ENCODE measurements around the gene PIMREG.
A peak's percentile ranks its signal among the peaks of the same experiment; 100 is the strongest.

Gene PIMREG

GRCh38 chr17:6470751-6471521, 26.7 kb downstream of the PIMREG start:
- H3K27me3 Mint-ChIP-seq (ENCODE audit: low read depth), result no peaks in the 10 kb centered on the region

GRCh38 chr17:6471531-6472465, 27.5 kb downstream of the PIMREG start:
- Mint-ChIP-seq H3K27me3 (ENCODE audit: low read depth) (no peaks in the 10 kb centered on the region), H3K27ac (peak overlapping the region in 1 of 3 experiments; percentile 72), H3K4me1 (peaks cover 28% of the 10 kb centered on the region), H3K36me3 (ENCODE audit: low read depth) (peaks cover 11% of the 10 kb centered on the region), H3K9me3 (peaks cover 3% of the 10 kb centered on the region), H3K4me3 (no peak overlapping the region)
- TF ChIP-seq CTCF (IDR thresholded peaks at IDR 0.05; ENCODE audit: unreplicated experiment in 3 of 3), result no peak

More at GRCh38 chr17:6470751-6471521, 26.7 kb downstream of the PIMREG start:
- H3K36me3 Mint-ChIP-seq (ENCODE audit: low read depth), result peaks cover 18% of the 10 kb centered on the region
- peaks cover 20% of the 10 kb centered on the region for H3K4me1 Mint-ChIP-seq
- no peak for TF ChIP-seq CTCF (IDR thresholded peaks at IDR 0.05; ENCODE audit: unreplicated experiment in 3 of 3)
- peaks cover 6% of the 10 kb centered on the region for H3K9me3 Mint-ChIP-seq
- no peak overlapping the region for H3K4me3 Mint-ChIP-seq
- no peak overlapping the region for H3K27ac Mint-ChIP-seq

GRCh38 chr17:6472517-6472916, 28.3 kb downstream of the PIMREG start:
- H3K27me3 Mint-ChIP-seq (ENCODE audit: low read depth), result peaks cover 3% of the 10 kb centered on the region
- no peak for TF ChIP-seq CTCF (IDR thresholded peaks at IDR 0.05; ENCODE audit: unreplicated experiment in 3 of 3)
- H3K9me3 Mint-ChIP-seq, result peaks cover 3% of the 10 kb centered on the region
- H3K4me3 Mint-ChIP-seq, result no peak overlapping the region
- H3K36me3 Mint-ChIP-seq (ENCODE audit: low read depth), result peaks cover 11% of the 10 kb centered on the region
- no peak overlapping the region for H3K27ac Mint-ChIP-seq
- H3K4me1 Mint-ChIP-seq, result peaks cover 28% of the 10 kb centered on the region

GRCh38 chr17:6473128-6473767, 29.0 kb downstream of the PIMREG start:
- Mint-ChIP-seq H3K9me3 (no peaks in the 10 kb centered on the region), H3K27ac (peak overlapping the region; percentile 19 to 43 (median 34)), H3K4me3 (no peak overlapping the region), H3K27me3 (ENCODE audit: low read depth) (peaks cover 3% of the 10 kb centered on the region), H3K36me3 (ENCODE audit: low read depth) (peaks cover 7% of the 10 kb centered on the region), H3K4me1 (peaks cover 28% of the 10 kb centered on the region)
- peak; percentile 92 to 95 (median 94) for TF ChIP-seq CTCF (IDR thresholded peaks at IDR 0.05; ENCODE audit: unreplicated experiment in 3 of 3)

- Mint-ChIP-seq H3K27me3 (ENCODE audit: low read depth) (peaks cover 3% of the 10 kb centered on the region), H3K9me3 (no peaks in the 10 kb centered on the region), H3K36me3 (ENCODE audit: low read depth) (no peaks in the 10 kb centered on the region), H3K27ac (no peak overlapping the region), H3K4me1 (peaks cover 28% of the 10 kb centered on the region), H3K4me3 (no peak overlapping the region)
- no peak for TF ChIP-seq CTCF (IDR thresholded peaks at IDR 0.05; ENCODE audit: unreplicated experiment in 3 of 3)
Observed at GRCh38 chr17:6474376-6474775, 30.1 kb downstream of the PIMREG start.
